GM12874 (cell line): Measurements from ENCODE around the gene SH3GL2.

Experiments
- CTCF ChIP-seq: IDR thresholded peaks from 2 replicates; pipeline ENCODE4 v1.5.1; 2011; ENCODE audit warnings: low read depth, mild to moderate bottlenecking, control low read depth, low read length, moderate library complexity; ENCODE audit not compliant: insufficient read depth

SH3GL2 gene

GRCh38 chr9:17793713-17794622 lies 215.1 kb downstream of the SH3GL2 start:
- 0 out of 2 replicates have a peak, but pooled peaks have one; percentile 5 for TF ChIP-seq CTCF

GRCh38 chr9:17795744-17796143 lies 216.9 kb downstream of the SH3GL2 start:
- no peak for TF ChIP-seq CTCF

- TF ChIP-seq CTCF: no peak
These were observed 220.5 kb downstream of the SH3GL2 start for GRCh38 chr9:17799369-17799768.

GRCh38 chr9:17800418-17800817 lies 221.6 kb downstream of the SH3GL2 start:
- TF ChIP-seq CTCF: no peak

- TF ChIP-seq CTCF: 0 out of 2 replicates have a peak, but pooled peaks have one; percentile 18
These were observed 223.5 kb downstream of the SH3GL2 start for GRCh38 chr9:17802249-17802857.

- TF ChIP-seq CTCF: no peak
These were observed 228.9 kb downstream of the SH3GL2 start for GRCh38 chr9:17807613-17808282.

- no peak for TF ChIP-seq CTCF
These were observed 231.5 kb downstream of the SH3GL2 start for GRCh38 chr9:17810317-17810716.
